KMS-11 (cell line): ENCODE results near the gene SYT13.

Source experiments
- H2AFZ ChIP-seq: fragments of 200-600 bp; sonication (generic); 2 replicates; pipeline ENCODE4 v1.6.1; 2016; ENCODE audit warnings: antibody characterized with exemption, mixed run types, low read depth
- H3K27ac ChIP-seq: fragments of 200-600 bp; sonication (generic); 2 replicates; pipeline ENCODE4 v1.6.1; 2016; ENCODE audit warnings: mild to moderate bottlenecking, mixed run types
- H3K27me3 ChIP-seq: fragments of 200-600 bp; sonication (generic); 2 replicates; pipeline ENCODE4 v1.6.1; 2017; ENCODE audit warnings: mild to moderate bottlenecking, low read depth, mixed run types, moderate library complexity; ENCODE audit not compliant: insufficient read depth
- H3K36me3 ChIP-seq: fragments of 200-600 bp; sonication (generic); 2 replicates; pipeline ENCODE4 v1.6.1; 2017; ENCODE audit warnings: mild to moderate bottlenecking, mixed run types; ENCODE audit not compliant: insufficient read depth
- H3K4me1 ChIP-seq: fragments of 200-600 bp; sonication (generic); 2 replicates; pipeline ENCODE4 v1.6.1; 2016; ENCODE audit warnings: mild to moderate bottlenecking, low read depth, mixed run types; ENCODE audit not compliant: poor library complexity, severe bottlenecking
- H3K4me2 ChIP-seq: fragments of 200-600 bp; sonication (generic); 2 replicates; pipeline ENCODE4 v1.7.0; 2016; ENCODE audit warnings: mild to moderate bottlenecking, mixed run types
- H3K4me3 ChIP-seq: fragments of 200-600 bp; sonication (generic); IDR thresholded peaks from 2 replicates; pipeline ENCODE4 v1.6.1; 2017; ENCODE audit warnings: low read depth, low read length, mixed read lengths; ENCODE audit not compliant: insufficient read depth
- H3K79me2 ChIP-seq: fragments of 200-600 bp; sonication (generic); 2 replicates; pipeline ENCODE4 v1.6.1; 2016; ENCODE audit warnings: low read depth, mixed run types; ENCODE audit not compliant: insufficient read depth
- H3K9ac ChIP-seq: fragments of 200-600 bp; sonication (generic); 2 replicates; pipeline ENCODE4 v1.6.1; 2016; ENCODE audit warnings: mild to moderate bottlenecking, mixed run types
- H4K20me1 ChIP-seq: fragments of 200-600 bp; sonication (generic); 2 replicates; pipeline ENCODE4 v1.6.1; 2016; ENCODE audit warnings: mild to moderate bottlenecking, mixed run types; ENCODE audit not compliant: insufficient read depth
- CTCF ChIP-seq: fragments of 200-600 bp; sonication (generic); conservative IDR thresholded peaks from 2 replicates; pipeline ENCODE4 v1.6.1; 2017; ENCODE audit warnings: low read depth, mild to moderate bottlenecking, antibody characterized with exemption, low read length, moderate library complexity, mixed read lengths

SYT13 gene

DNA sequence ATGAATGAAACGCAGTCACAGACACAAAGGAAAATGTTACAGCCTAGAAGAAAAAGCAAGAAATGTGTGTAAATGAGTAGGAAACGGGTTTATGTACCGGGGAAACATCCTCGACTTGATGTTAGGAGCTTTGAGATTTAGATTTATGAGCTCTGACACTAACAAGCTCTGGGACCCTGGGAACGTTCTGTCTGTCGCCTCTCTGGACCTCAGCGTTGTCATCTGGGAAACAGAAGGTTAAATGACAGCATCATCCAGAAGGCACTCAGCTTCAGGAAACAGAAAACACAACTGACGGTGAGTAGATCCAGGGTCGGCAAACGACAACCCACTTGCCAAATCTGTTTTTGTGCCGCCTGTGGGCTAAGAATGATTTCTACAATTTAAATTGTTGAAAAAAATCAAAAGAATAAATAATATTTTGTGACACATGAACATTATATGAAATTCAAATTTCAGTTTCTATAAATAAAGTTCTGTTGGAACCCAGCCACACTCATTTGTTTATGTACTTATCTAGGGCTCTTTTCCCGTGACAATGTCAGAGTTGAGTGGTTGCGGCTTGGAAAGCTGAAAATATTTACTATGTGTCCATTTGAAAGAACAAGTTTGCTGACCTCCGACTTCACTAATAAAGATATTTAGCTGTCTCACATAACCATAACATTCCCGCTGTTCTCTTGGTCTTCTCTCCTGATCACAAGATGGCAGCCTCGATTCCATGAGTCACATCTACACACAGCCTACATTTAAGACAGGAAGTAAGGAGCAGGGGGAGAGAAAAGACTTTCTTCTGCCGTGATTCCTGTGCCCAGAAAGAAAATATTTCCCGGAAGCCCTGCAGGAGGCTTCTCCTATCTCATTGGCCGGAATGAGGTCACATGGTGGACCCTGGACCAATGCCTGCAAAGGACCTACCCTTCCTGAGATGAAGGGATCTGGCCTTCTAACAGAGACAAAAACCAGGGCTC is 47.1 kb upstream of the SYT13 start:
- H3K27ac ChIP-seq: no peak overlapping the region
- no peak overlapping the region for H3K4me3 ChIP-seq
- H3K4me2 ChIP-seq: no peak overlapping the region
- no peaks in the 10 kb centered on the region for H3K4me1 ChIP-seq
- no peak overlapping the region for H3K9ac ChIP-seq
- H3K27me3 ChIP-seq: no peaks in the 10 kb centered on the region
- no peaks in the 10 kb centered on the region for H3K79me2 ChIP-seq
- H3K36me3 ChIP-seq: no peaks in the 10 kb centered on the region
- peak overlapping the region; percentile 58 for H2AFZ ChIP-seq
- TF ChIP-seq CTCF: no peak
- no peaks in the 10 kb centered on the region for H4K20me1 ChIP-seq

DNA sequence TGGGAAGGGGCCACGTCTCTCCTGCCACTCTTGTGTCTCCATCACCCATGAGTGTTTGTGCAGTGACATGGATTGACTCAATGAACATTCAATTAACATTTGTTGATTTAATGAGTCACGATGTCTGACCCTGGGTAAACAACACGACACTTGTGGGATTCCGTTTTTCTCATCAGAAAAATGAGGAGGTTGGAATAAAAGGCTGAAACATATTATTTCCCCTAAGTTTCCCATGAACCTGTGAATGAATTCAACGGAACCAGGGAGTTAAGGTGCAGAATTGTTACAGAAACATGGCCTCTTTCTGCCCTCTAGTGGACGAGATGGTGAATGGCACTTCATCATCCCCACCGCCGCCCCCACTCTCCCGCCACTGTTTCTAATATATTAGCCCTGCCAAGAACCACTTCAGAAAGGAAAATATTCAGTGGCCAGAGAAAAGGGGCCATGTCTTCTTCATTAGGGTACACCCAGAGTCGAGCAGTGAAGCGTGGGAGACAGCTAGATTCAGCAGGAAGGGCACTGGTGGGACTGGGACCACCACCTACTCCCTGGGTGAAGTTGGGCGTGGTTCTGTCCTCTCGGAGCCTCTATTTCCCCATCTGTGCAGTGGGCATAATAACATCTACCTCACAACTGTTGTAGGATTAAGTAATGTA is 46.3 kb upstream of the SYT13 start:
- no peak overlapping the region for H3K27ac ChIP-seq
- peak; percentile 82 for TF ChIP-seq CTCF
- no peaks in the 10 kb centered on the region for H3K4me1 ChIP-seq
- no peak overlapping the region for H3K9ac ChIP-seq
- H3K36me3 ChIP-seq: no peaks in the 10 kb centered on the region
- no peaks in the 10 kb centered on the region for H4K20me1 ChIP-seq
- H3K27me3 ChIP-seq: no peaks in the 10 kb centered on the region
- no peak overlapping the region for H3K4me2 ChIP-seq
- peak overlapping the region; percentile 58 for H2AFZ ChIP-seq
- no peaks in the 10 kb centered on the region for H3K79me2 ChIP-seq
- no peak overlapping the region for H3K4me3 ChIP-seq

DNA sequence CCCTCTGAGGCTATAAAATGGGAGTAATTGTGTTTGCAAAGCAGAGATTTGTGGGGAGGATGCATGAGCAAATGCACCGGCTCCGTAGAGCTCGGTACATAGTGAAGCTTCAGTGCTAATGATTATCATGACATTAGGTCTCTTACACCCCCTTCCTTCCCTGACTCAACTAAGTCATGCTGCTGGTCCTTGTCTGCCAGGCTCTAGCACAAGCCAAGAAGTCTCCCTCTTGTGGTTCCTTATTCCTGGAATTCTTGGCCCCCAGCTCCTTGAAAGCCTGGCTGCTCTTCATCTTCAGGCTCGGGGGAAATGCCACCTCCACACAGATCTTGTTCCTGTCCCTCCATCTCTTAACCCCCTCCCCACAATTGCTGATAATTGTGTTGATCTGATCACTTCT is 45.7 kb upstream of the SYT13 start:
- Histone ChIP-seq H3K27ac (no peak overlapping the region), H3K4me3 (no peak overlapping the region), H3K27me3 (no peaks in the 10 kb centered on the region), H3K9ac (no peak overlapping the region), H3K4me2 (no peak overlapping the region), H4K20me1 (no peaks in the 10 kb centered on the region), H3K4me1 (no peaks in the 10 kb centered on the region), H3K36me3 (no peaks in the 10 kb centered on the region), H2AFZ (no peak overlapping the region), H3K79me2 (no peaks in the 10 kb centered on the region)
- TF ChIP-seq CTCF: no peak

DNA sequence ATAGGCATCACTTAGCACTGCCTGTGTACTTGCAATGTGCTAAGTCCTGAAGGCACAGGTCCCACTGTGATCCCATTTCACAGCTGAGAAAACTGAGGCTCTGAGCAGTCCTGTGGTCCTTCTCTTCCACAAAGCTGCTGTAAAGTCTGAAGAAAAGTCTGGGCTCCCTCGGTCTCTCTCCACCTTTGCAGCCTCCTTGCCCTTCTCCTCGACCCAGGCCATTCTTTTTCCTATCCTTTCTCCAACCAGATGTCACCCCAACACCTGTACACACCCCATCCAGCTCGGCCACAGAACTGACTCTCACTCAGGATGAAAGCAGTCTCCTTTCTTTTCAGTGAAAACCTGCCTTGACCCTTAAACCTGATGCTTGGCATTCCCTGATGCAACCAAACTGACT is 42.6 kb upstream of the SYT13 start:
- H3K4me2 ChIP-seq: no peak overlapping the region
- H3K27me3 ChIP-seq: no peaks in the 10 kb centered on the region
- H3K4me3 ChIP-seq: no peak overlapping the region
- no peak for TF ChIP-seq CTCF
- no peaks in the 10 kb centered on the region for H3K4me1 ChIP-seq
- H3K79me2 ChIP-seq: no peaks in the 10 kb centered on the region
- no peaks in the 10 kb centered on the region for H3K36me3 ChIP-seq
- no peak overlapping the region for H3K9ac ChIP-seq
- H3K27ac ChIP-seq: no peak overlapping the region
- no peak overlapping the region for H2AFZ ChIP-seq
- H4K20me1 ChIP-seq: no peaks in the 10 kb centered on the region
